PFSK-1 (cell line): ENCODE measurements around the gene TCF12.

Experiments used
- FOXP2 ChIP-seq: optimal IDR thresholded peaks from 2 replicates; pipeline ENCODE3; 2011; ENCODE audit warnings: borderline replicate concordance, control low read depth, inconsistent platforms; ENCODE audit not compliant: insufficient read depth; ENCODE audit errors: extremely low read length, extremely low read depth
- POLR2AphosphoS5 ChIP-seq: IDR thresholded peaks from 2 replicates; pipeline ENCODE4 v1.6.1; 2012; ENCODE audit warnings: low read depth, mild to moderate bottlenecking, control low read depth, low read length, moderate library complexity
- REST ChIP-seq, 2 experiments: IDR thresholded peaks; 2 replicates each; pipeline versions ENCODE4 v1.6.1 to v1.8.0; 2011 to 2012; ENCODE audit warnings: low read depth in 2 of 2, low read length in 2 of 2, control low read depth in 1 of 2, inconsistent platforms in 1 of 2, mild to moderate bottlenecking in 1 of 2, moderate library complexity in 1 of 2; ENCODE audit not compliant: insufficient read depth in 1 of 2
- SIN3A ChIP-seq: IDR thresholded peaks from 2 replicates; pipeline ENCODE4 v1.6.1; 2012; ENCODE audit warnings: mild to moderate bottlenecking, low read length, moderate library complexity, borderline replicate concordance; ENCODE audit not compliant: insufficient read depth
- TAF1 ChIP-seq: IDR thresholded peaks from 2 replicates; pipeline ENCODE4 v1.6.1; 2012; ENCODE audit warnings: low read length, control low read depth, borderline replicate concordance; ENCODE audit not compliant: insufficient read depth

Gene TCF12

GRCh38 chr15:57160823-57161560, 242.5 kb downstream of the TCF12 start:
- TF ChIP-seq SIN3A (no peak), FOXP2 (no peak), POLR2AphosphoS5 (no peak), TAF1 (no peak), REST (IDR thresholded peaks at IDR 0.05; ENCODE audit: insufficient read depth in 1 of 2, low read depth in 2 of 2, low read length in 2 of 2) (no peak)

GRCh38 chr15:57165992-57166391, 247.5 kb downstream of the TCF12 start:
- no peak for TF ChIP-seq SIN3A
- no peak for TF ChIP-seq REST (IDR thresholded peaks at IDR 0.05; ENCODE audit: insufficient read depth in 1 of 2, low read depth in 2 of 2, low read length in 2 of 2)
- TF ChIP-seq TAF1: no peak
- no peak for TF ChIP-seq FOXP2
- TF ChIP-seq POLR2AphosphoS5: no peak

- no peak for TF ChIP-seq REST (IDR thresholded peaks at IDR 0.05; ENCODE audit: insufficient read depth in 1 of 2, low read depth in 2 of 2, low read length in 2 of 2)
- no peak for TF ChIP-seq SIN3A
- TF ChIP-seq FOXP2: no peak
- TF ChIP-seq POLR2AphosphoS5: no peak
- no peak for TF ChIP-seq TAF1
These were observed 249.5 kb downstream of the TCF12 start for GRCh38 chr15:57167821-57168395.

GRCh38 chr15:57169643-57170042, 251.2 kb downstream of the TCF12 start:
- TF ChIP-seq REST (IDR thresholded peaks at IDR 0.05; ENCODE audit: insufficient read depth in 1 of 2, low read depth in 2 of 2, low read length in 2 of 2): no peak
- TF ChIP-seq TAF1: no peak
- no peak for TF ChIP-seq POLR2AphosphoS5
- TF ChIP-seq SIN3A: no peak
- TF ChIP-seq FOXP2: no peak
